Measurements from ENCODE around the gene LIME1.

Gene LIME1

DNA sequence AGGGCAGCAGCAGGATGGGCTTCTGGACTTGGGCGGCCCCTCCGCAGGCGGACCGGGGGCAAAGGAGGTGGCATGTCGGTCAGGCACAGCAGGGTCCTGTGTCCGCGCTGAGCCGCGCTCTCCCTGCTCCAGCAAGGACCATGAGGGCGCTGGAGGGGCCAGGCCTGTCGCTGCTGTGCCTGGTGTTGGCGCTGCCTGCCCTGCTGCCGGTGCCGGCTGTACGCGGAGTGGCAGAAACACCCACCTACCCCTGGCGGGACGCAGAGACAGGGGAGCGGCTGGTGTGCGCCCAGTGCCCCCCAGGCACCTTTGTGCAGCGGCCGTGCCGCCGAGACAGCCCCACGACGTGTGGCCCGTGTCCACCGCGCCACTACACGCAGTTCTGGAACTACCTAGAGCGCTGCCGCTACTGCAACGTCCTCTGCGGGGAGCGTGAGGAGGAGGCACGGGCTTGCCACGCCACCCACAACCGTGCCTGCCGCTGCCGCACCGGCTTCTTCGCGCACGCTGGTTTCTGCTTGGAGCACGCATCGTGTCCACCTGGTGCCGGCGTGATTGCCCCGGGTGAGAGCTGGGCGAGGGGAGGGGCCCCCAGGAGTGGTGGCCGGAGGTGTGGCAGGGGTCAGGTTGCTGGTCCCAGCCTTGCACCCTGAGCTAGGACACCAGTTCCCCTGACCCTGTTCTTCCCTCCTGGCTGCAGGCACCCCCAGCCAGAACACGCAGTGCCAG is 39.7 kb upstream of the LIME1 start, which contains the start of gene TNFRSF6B:
Gene TNFRSF6B, plus strand, starts transcription at position 25 of the 729 bp plus-strand sequence. Its CDS starts 116 bp downstream, at position 141.
- no peak for DNase-seq (ENCODE audit: low read depth in 2 of 2)

DNA sequence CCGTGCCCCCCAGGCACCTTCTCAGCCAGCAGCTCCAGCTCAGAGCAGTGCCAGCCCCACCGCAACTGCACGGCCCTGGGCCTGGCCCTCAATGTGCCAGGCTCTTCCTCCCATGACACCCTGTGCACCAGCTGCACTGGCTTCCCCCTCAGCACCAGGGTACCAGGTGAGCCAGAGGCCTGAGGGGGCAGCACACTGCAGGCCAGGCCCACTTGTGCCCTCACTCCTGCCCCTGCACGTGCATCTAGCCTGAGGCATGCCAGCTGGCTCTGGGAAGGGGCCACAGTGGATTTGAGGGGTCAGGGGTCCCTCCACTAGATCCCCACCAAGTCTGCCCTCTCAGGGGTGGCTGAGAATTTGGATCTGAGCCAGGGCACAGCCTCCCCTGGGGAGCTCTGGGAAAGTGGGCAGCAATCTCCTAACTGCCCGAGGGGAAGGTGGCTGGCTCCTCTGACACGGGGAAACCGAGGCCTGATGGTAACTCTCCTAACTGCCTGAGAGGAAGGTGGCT is 39.1 kb upstream of the LIME1 start:
- DNase-seq (ENCODE audit: low read depth in 2 of 2): no peak

GRCh38 chr20:63697868-63698545 is 38.5 kb upstream of the LIME1 start:
- no peak for DNase-seq (ENCODE audit: low read depth in 2 of 2)

DNA sequence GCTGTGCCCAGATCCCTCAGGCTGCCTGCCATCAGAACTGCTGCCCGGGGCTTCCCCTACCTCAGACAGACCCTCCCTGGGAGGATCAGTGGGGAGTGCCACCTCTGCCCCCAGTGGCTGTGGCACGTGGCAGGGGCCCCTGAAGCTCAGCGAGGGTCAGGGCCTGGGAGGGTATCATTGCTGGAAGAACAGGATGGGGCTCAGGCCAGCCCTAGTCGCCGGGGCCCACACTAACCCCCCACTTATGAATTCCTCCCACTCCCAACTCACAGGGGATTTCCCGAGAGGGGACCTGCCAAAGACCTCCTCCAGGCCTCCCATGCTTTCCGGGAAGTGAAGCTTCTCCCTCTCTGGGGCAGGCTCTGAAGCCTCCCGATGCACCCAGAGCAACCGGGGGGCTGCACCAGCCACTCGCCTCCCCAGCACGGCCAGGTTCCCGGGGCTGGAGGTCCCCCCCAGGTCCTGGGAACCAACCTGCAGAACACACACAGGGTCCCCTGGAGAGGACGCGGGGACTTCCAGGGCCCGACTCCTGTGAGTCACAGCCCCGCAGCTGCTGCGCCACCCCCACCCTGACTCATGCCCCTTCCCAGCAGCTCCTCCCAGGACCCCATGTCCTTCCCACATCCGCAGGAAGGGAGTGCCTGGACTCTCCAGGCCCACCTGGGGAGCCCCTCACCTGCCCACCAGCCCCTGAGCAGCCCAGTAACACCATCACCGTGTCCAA is 37.6 kb upstream of the LIME1 start:
- DNase-seq (ENCODE audit: low read depth in 2 of 2): peak; percentile 46 to 57

DNA sequence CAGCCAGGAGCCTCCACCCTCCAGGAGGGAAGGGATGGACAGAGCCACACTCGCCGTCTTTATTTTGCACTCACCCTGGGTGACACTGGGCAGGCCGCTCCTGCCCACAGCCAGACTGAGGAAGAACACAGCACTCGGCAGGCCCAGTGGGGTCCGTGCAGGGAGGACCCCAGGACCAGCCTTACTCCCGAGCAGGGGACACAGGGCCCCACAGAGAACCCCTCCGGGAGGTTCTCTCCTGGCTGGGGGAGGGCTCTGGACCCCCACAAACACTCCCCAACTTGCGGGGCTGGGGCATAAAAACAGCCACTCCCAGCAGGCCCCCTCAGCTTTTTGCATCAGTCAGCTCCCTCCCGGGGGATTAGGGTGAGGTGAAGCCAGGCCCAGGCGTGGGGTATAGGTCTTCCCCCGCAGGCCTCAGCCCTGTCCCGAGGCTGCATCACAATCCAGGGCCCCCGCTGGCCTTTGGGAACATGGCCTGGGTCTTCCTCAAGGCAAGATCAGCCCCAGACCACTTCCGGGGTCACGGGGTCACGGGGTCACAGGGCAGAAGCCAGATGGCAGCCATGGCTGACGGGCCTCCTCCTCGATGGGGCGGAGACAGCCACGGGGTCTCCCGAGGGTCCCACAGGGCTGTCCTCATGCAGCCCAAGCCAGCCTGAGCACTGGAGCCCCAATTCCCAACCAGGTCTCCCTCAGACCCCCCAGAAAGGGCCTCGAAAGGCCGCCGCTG is 36.8 kb upstream of the LIME1 start:
- DNase-seq (ENCODE audit: low read depth in 2 of 2): no peak

- DNase-seq (ENCODE audit: low read depth in 2 of 2): no peak
Observed at GRCh38 chr20:63700199-63701050, 36.0 kb upstream of the LIME1 start.

- no peak for DNase-seq (ENCODE audit: low read depth in 2 of 2)
Observed at GRCh38 chr20:63701051-63701328, 35.5 kb upstream of the LIME1 start.

DNA sequence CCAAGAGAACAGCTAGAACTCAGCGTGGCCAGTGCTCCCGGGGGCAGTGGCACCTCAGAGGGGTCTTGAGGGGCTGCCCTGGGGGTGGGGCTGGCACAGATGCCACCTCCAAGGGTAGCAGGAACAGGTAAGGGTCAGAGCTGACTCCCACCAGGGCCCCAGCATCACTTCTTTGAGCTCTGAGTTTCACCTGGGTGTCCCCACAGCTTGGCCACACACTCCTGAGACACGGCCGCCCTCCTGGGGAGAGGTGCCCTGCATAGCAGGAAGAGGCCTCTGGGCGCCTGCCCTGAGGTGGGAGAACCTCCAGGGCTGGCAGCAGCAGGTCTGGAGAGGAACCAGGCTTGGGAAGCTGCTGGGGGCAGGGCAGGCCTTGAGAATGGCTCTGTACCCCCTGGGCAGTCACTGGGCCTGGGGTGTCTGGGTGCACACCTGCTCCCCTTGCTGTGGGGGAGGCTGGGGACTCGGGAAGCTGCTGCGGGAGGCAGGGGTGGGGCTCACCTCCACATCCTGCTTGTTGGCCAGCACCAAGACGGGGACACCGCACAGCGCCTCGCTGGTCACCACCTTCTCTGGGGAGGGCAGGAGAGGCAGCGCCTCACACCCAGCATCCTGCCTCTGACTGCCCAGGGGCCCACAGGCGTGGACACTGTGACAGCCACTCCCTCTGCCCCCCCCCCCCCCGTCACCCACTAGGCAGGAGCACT is 35.0 kb upstream of the LIME1 start:
- DNase-seq (ENCODE audit: low read depth in 2 of 2): no peak

DNA sequence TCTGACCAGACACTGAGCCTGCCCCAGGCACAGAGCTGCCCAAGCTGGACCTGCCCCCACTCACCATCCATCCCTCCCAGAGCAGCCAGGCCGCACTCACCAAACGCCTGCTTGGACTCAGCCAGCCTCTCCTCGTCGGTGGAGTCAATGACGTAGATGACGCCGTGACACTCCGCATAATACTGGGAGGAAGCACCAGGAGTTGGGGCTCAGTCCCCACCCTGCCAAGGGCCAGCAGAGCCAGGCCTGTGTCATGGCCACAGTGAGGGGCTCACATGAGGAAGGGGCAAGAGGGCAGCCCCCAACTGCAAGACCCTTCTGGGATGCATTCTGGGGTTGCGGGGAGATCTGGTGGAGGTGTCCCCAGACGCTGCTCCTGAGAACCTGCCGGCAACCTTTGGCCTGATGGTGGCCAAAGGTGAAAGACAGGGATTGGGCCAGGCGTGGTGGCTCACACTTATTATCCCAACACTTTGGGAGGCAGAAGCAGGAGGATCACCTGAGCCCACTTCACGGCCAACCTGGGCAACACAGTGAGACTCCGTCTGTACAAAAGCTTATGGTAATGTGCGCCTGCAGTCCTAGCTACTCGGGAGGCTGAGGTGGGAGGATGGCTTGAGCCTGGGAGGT is 34.3 kb upstream of the LIME1 start:
- no peak for DNase-seq (ENCODE audit: low read depth in 2 of 2)

DNA sequence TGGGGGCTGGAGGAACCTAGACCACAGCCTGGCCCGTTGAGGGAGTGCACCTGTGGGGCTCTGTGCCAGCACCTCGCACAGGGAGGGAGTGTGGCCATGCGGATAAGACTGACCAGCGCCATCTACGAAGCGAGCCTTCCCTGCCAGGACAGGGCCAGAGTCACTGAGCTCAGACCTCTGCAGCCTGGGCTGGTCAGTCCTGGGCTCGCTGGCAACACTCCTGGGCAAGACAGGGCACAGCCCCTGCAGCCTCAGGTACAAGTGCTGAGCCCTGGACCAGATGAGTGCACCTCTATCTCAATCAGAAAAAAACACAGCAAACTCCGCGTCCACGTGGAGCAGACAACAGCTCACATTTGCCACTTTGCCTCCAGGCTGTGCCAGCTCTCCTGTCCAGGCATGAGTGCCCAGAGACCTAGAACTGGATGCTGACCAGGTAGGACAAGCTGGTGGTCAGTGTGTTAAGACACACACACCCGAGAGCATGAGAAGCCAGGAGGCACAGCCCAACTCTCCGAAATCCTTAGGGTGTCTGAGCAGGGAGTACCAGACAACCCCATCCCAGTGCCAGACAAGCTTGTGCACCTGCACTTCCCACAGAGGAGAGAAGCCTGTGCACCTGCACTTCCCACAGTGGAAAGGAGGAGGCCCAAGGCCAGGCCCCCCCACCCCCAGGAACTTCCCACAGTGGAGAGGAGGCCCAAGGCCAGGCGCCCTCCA is 33.6 kb upstream of the LIME1 start:
- DNase-seq (ENCODE audit: low read depth in 2 of 2): no peak

GRCh38 chr20:63703471-63703975 is 32.9 kb upstream of the LIME1 start:
- no peak for DNase-seq (ENCODE audit: low read depth in 2 of 2)

GRCh38 chr20:63703976-63704748 is 32.3 kb upstream of the LIME1 start:
- no peak for DNase-seq (ENCODE audit: low read depth in 2 of 2)

DNA sequence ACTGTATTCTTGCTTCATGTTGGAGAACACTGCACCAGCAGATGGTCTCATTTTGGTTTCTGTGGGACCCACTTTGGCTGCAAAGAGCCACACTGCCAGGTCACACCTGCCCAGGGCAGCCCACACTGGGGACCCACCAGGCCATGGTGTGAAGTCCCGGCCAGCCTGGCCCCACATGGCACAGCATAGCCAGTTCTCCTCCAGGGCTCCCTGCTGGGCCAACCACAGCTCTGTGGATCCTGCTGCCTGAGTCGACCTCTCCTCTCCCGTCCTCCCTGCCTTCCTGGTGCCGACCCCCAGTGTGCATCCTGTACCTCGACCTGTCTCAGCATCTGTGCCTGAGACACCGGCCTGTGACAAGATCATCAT is 31.7 kb upstream of the LIME1 start:
- DNase-seq (ENCODE audit: low read depth in 2 of 2): no peak

DNA sequence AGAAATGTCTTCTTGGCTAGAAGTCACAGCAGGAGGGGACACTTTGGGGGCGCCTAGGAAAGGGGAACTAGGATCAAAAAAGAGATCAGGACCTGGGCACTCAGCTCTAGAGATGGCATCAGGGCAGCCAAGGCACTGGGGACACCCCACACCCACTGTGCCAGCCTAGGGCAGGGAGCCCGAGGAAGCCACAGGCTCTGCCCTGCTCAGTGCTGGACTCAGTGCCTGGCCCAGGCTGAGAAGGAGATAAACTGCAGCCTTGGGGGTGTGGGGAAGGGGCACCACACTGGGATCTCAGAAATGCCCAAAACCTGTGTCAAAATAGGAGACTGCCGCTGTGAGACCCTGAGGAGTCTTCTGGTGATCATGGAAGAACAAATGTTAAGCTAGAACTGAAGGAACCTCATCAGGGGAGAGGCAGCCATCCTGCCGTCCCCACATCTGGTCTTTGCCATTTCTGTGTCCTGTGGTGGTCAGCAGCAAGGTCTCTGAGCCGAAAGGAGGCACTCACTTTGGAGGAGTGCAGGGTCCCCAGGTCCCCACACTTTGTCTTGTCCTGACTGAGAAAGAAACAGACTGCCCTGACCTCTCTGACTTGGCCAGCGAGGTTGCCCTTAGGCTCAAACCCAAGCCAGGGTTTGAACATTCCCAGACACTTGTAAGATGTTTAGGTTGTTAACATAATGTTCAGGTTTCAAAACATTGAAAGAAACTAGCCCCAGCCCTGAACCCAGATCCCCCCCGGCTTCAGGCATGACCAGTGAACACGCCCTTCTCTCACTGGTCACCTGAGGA is 31.0 kb upstream of the LIME1 start:
- DNase-seq (ENCODE audit: low read depth in 2 of 2): no peak

DNA sequence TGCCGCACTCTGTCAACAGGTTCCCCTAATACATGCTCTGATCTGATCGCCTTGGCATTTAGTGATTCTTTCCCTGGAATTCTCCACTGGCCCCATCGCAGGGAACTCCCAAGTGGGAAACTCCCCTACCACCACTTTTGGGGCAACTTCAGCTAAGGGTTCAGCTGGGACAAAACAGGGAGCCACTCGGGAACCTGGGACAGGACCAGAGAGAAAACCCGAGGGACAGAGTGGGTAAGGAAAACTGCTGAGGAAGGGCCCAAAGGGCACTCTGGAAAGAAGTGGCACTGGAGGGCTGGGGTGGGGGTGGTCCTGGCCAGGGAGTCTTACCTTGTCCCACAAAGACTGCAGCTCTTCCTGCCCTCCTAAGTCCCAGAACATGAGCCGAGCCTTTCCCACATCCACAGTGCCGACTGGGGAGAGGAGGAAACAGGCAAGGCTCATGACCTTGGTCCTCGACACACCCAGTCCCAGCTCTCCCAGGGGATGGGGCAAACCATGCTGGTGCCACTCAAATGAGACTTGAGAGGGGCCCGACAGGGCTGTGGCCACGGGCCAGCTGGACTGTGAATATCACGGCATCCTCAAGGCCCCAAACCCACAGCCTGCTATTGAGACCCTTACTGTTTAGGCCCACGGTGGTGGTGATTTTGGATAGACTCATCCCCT is 30.3 kb upstream of the LIME1 start:
- DNase-seq (ENCODE audit: low read depth in 2 of 2): no peak

GRCh38 chr20:63706852-63707557 is 29.5 kb upstream of the LIME1 start:
- DNase-seq (ENCODE audit: low read depth in 2 of 2): peak; percentile 47 to 62
